ENCODE data around the gene PYGO1. TPM values are rescaled to one million over a fixed set of nuclear protein-coding genes. Genes with fewer than 3 reads are reported as not detected.
"Not testable (repeated sequence)": the region's sequence is repeated elsewhere in the genome, so short reads cannot be mapped to it uniquely, and the experiment has no call there.

Gene PYGO1
- total RNA-seq, 1 experiment from 2014 or later = 0.55 TPM

DNA sequence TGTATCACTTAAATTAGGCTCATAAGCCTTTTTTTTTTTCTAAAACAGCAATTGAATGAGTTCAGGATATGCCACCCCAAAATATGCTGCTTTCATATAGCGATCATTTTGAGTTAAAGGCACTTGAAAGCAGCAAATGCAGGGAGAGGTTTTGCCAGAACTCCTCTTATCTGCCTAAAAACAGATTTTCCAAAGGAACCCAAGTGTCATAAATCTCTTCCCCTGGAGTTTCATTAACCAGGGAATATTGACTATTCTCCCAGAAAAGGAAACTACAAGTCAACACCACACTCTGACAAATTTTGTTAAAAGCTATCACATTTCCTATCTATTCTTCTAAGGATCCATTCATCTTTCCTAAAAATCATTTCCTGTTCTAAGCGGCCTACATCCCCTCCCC, 91.4 kb downstream of the PYGO1 start:
- CTCF ChIA-PET = no interaction called here
- TF ChIP-seq ZNF219 (CRISPR knock-in tag; IDR thresholded peaks at IDR 0.05; ENCODE audit: borderline replicate concordance) (no peak), ZNF317 (CRISPR knock-in tag; IDR thresholded peaks at IDR 0.05; ENCODE audit: borderline replicate concordance, low read depth) (no peak), E2F5 (CRISPR knock-in tag; IDR thresholded peaks at IDR 0.05) (no peak), JAZF1 (CRISPR knock-in tag; IDR thresholded peaks at IDR 0.05) (no peak), ERG (CRISPR knock-in tag; IDR thresholded peaks at IDR 0.05) (no peak), IRF2 (CRISPR knock-in tag; IDR thresholded peaks at IDR 0.05; ENCODE audit: borderline replicate concordance, low read depth) (no peak), OVOL2 (CRISPR knock-in tag; IDR thresholded peaks at IDR 0.05; ENCODE audit: borderline replicate concordance) (no peak), ZNF263 (CRISPR knock-in tag; IDR thresholded peaks at IDR 0.05; ENCODE audit: low read depth) (no peak)
- TF ChIP-seq, protein P1, sequence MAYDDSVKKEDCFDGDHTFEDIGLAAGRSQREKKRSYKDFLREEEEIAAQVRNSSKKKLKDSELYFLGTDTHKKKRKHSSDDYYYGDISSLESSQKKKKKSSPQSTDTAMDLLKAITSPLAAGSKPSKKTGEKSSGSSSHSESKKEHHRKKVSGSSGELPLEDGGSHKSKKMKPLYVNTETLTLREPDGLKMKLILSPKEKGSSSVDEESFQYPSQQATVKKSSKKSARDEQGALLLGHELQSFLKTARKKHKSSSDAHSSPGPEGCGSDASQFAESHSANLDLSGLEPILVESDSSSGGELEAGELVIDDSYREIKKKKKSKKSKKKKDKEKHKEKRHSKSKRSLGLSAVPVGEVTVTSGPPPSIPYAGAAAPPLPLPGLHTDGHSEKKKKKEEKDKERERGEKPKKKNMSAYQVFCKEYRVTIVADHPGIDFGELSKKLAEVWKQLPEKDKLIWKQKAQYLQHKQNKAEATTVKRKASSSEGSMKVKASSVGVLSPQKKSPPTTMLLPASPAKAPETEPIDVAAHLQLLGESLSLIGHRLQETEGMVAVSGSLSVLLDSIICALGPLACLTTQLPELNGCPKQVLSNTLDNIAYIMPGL (CRISPR knock-in tag; IDR thresholded peaks at IDR 0.05) = no peak
- no peak overlapping the region for H3K4me3 Mint-ChIP-seq
- POLR2A ChIA-PET = interaction anchor here (0.5 kb wide), 1 partner anchor 300 kb away, joined by 3 read pairs; no protein-coding TSS in a partner anchor
- peaks cover 5% of the 10 kb centered on the region; the same call in 1 of the 2 replicates for H3K4me1 Mint-ChIP-seq
- DNase-seq (ENCODE audit: low spot score) (no peak), ATAC-seq (no peak)
- H3K27ac Mint-ChIP-seq = no peak overlapping the region
- H3K9me3 Mint-ChIP-seq = no peaks in the 10 kb centered on the region
- H3K27me3 Mint-ChIP-seq (ENCODE audit: low read depth) = no peaks in the 10 kb centered on the region; the same call in 1 of the 2 replicates
- no peaks in the 10 kb centered on the region for H3K36me3 Mint-ChIP-seq

- CTCF ChIA-PET = interaction anchor here (1.0 to 1.3 kb wide), 3 partner anchors 36 to 279 kb away, joined by 3 to 5 read pairs (median 4); no protein-coding TSS in a partner anchor
- no peak for TF ChIP-seq ETV6 (CRISPR knock-in tag; IDR thresholded peaks at IDR 0.05)
- no peak for TF ChIP-seq ZMAT4 (CRISPR knock-in tag; IDR thresholded peaks at IDR 0.05)
- no peak for TF ChIP-seq NR2C2 (CRISPR knock-in tag; IDR thresholded peaks at IDR 0.05)
- TF ChIP-seq SMAD3 (CRISPR knock-in tag; IDR thresholded peaks at IDR 0.05; ENCODE audit: borderline replicate concordance) = no peak
- no peak for TF ChIP-seq HMGA2 (CRISPR knock-in tag; IDR thresholded peaks at IDR 0.05)
- no peak for TF ChIP-seq ESRRA (CRISPR knock-in tag; IDR thresholded peaks at IDR 0.05; ENCODE audit: borderline replicate concordance)
- TF ChIP-seq TCF7 (CRISPR knock-in tag; IDR thresholded peaks at IDR 0.05; ENCODE audit: low read depth) = no peak
- TF ChIP-seq, protein P2, sequence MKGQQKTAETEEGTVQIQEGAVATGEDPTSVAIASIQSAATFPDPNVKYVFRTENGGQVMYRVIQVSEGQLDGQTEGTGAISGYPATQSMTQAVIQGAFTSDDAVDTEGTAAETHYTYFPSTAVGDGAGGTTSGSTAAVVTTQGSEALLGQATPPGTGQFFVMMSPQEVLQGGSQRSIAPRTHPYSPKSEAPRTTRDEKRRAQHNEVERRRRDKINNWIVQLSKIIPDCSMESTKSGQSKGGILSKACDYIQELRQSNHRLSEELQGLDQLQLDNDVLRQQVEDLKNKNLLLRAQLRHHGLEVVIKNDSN (CRISPR knock-in tag; IDR thresholded peaks at IDR 0.05) = no peak
- no peak for TF ChIP-seq ERG (CRISPR knock-in tag; IDR thresholded peaks at IDR 0.05)
- TF ChIP-seq, protein P3, sequence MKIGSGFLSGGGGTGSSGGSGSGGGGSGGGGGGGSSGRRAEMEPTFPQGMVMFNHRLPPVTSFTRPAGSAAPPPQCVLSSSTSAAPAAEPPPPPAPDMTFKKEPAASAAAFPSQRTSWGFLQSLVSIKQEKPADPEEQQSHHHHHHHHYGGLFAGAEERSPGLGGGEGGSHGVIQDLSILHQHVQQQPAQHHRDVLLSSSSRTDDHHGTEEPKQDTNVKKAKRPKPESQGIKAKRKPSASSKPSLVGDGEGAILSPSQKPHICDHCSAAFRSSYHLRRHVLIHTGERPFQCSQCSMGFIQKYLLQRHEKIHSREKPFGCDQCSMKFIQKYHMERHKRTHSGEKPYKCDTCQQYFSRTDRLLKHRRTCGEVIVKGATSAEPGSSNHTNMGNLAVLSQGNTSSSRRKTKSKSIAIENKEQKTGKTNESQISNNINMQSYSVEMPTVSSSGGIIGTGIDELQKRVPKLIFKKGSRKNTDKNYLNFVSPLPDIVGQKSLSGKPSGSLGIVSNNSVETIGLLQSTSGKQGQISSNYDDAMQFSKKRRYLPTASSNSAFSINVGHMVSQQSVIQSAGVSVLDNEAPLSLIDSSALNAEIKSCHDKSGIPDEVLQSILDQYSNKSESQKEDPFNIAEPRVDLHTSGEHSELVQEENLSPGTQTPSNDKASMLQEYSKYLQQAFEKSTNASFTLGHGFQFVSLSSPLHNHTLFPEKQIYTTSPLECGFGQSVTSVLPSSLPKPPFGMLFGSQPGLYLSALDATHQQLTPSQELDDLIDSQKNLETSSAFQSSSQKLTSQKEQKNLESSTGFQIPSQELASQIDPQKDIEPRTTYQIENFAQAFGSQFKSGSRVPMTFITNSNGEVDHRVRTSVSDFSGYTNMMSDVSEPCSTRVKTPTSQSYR (CRISPR knock-in tag; IDR thresholded peaks at IDR 0.05) = no peak
- TF ChIP-seq TP53 (CRISPR knock-in tag; IDR thresholded peaks at IDR 0.05) = no peak
- Mint-ChIP-seq H3K27me3 (ENCODE audit: low read depth) (no peaks in the 10 kb centered on the region; the same call in 1 of the 2 replicates), H3K36me3 (no peaks in the 10 kb centered on the region), H3K4me3 (no peak overlapping the region), H3K9me3 (no peaks in the 10 kb centered on the region), H3K4me1 (peaks cover 5% of the 10 kb centered on the region; the same call in 1 of the 2 replicates), H3K27ac (no peak overlapping the region)
- DNase-seq (ENCODE audit: low spot score) (no peak), ATAC-seq (no peak)
- POLR2A ChIA-PET = no interaction called here
Measured at GRCh38 chr15:55494931-55495330, 93.2 kb downstream of the PYGO1 start.

GRCh38 chr15:55488952-55489600, 99.1 kb downstream of the PYGO1 start:
- POLR2A ChIA-PET; H3K4me3 Mint-ChIP-seq; H3K27me3 Mint-ChIP-seq (ENCODE audit: low read depth); H3K27ac Mint-ChIP-seq; ATAC-seq; DNase-seq (ENCODE audit: low spot score); H3K4me1 Mint-ChIP-seq: not testable (repeated sequence)
- CTCF ChIA-PET = interaction anchor here (0.6 kb wide), 1 partner anchor 1596 kb away, joined by 4 read pairs; no protein-coding TSS in a partner anchor
- H3K36me3 Mint-ChIP-seq = peaks cover 15% of the 10 kb centered on the region
- H3K9me3 Mint-ChIP-seq = peaks cover 18% of the 10 kb centered on the region
